ENCODE data around the gene SH2D6.
"Not testable (repeated sequence)": the region's sequence is repeated elsewhere in the genome, so short reads cannot be mapped to it uniquely, and the experiment has no call there.

The SH2D6 gene

GRCh38 chr2:85418132-85419008 lies at the start of gene SH2D6:
Gene SH2D6 (plus strand): TSS chr2:85418714. CDS start chr2:85429466, 10,752 bp downstream.
- no peak for FAIRE-seq

GRCh38 chr2:85368921-85369320 lies 49.6 kb upstream of the SH2D6 start:
- no peak for FAIRE-seq

DNA sequence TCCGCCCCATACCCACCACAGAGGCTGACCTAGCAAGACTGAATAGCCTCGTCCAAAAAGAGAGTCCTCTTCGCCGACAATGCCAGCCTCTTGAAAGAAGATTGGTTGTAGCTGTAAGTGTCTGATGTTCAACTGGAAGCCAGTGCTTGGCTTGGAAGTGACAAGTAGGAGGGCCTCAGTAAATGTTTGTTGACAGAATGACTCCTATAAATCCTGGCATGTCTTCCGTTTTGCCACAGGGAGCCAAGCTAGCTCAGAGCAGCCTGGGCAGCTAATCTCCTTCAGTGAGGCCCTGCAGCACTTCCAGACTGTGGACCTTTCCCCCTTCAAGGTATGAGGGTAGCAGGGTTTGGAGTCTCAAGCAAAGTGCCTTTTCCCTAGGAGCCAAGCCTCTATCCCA lies 49.0 kb upstream of the SH2D6 start:
- no peak for FAIRE-seq

DNA sequence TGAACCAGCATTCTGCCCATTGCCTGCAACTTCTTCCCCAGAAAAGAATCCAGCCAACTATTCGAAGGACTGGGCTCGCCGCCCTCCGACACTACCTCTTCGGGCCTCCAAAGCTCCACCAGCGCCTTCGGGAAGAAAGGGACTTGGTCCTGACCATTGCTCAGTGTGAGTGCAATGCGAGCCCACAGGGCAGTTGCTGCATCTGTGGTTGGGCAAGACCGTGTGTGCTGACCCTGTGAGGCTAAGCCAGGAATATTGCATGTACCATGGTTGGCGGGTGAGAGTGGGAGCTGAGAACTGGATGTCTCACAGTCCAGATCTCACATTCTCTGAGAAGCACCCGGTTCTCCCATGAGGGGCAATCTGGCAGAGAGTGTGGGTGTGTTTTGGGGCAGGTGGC lies 47.5 kb upstream of the SH2D6 start:
- FAIRE-seq, result no peak

- FAIRE-seq, result no peak
Measured at GRCh38 chr2:85376291-85377065, 42.0 kb upstream of the SH2D6 start.

DNA sequence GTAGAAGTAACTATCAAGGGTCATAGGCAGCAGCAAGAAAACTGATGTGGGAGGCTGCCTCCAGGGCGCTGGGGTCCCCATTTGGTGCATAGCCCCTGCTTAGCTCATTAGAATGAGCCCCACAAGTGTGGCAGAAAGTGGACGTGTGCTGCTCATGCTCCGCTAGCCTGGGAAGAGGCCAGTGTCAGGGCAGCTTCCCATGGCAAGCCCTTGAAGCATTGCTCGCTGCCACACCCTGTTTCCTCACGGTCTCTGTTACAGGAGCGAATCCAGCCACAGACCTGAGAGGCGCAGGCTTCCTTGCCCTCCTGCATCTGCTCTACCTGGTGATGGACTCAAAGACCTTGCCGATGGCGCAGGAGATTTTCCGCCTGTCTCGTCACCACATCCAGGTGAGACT lies 41.4 kb upstream of the SH2D6 start:
- FAIRE-seq, result no peak

GRCh38 chr2:85378257-85378656 lies 40.3 kb upstream of the SH2D6 start:
- FAIRE-seq, result no peak

DNA sequence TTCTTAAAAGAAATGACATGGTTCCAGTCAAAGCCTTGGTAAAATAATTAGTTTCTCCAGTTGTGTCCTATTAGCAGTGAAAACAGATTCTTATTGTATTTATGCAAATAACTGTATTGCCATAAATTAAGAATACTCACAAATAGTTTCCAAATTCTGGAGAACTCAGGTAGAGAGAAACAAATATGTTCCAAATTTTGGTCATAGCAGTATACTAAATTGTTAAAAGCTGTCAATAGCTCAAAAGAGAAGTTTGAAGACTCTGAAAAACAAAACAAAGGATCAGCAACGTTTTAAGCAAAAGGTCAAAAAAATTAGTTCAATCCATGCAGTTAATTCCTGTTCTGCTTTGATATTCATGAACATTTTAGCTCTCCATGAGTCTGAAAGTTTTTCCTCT lies 38.5 kb upstream of the SH2D6 start:
- FAIRE-seq, result no peak

GRCh38 chr2:85383151-85383550 lies 35.4 kb upstream of the SH2D6 start:
- FAIRE-seq, result not testable (repeated sequence)

DNA sequence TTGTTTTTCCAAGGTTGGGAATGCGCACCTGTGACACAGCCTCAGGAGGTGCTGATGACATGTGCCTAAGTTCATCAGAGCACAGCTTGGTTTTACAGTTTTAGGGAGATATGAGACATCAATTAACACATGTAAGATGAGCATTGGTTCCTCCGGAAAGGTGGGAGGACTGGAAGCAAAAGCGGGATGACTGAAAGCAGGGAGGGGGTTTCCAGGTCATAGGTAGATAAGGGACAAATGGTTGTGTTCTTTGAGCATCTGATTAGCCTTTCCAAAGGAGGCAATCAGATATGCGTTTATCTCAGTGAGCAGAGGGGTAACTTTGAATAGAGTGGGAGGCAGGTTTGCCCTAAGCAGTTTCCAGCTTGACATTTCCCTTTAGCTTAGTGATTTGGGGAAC lies 34.7 kb upstream of the SH2D6 start:
- FAIRE-seq, result no peak

DNA sequence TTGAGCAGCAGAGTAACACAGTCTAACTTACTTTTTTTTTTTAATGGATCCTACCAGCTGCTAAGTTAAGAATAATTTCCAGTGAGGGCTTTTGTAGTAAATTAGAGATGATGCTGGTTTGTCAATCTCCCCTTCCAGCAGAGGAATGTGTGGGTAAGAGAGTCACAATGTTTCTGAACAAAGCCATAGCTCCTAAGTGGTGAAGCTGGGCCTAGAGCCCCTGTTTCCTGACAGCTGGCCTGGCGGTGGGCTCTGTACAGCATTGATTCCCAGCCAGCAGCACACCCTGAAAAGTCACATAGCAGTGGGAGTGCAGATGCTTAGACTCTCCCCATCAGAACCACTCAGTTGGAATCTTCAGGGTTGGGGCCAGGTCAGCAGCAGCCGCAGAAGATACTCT lies 32.8 kb upstream of the SH2D6 start:
- FAIRE-seq, result no peak

GRCh38 chr2:85387754-85388153 lies 30.8 kb upstream of the SH2D6 start:
- no peak for FAIRE-seq

- no peak for FAIRE-seq
Measured at GRCh38 chr2:85388878-85389538, 29.5 kb upstream of the SH2D6 start.

DNA sequence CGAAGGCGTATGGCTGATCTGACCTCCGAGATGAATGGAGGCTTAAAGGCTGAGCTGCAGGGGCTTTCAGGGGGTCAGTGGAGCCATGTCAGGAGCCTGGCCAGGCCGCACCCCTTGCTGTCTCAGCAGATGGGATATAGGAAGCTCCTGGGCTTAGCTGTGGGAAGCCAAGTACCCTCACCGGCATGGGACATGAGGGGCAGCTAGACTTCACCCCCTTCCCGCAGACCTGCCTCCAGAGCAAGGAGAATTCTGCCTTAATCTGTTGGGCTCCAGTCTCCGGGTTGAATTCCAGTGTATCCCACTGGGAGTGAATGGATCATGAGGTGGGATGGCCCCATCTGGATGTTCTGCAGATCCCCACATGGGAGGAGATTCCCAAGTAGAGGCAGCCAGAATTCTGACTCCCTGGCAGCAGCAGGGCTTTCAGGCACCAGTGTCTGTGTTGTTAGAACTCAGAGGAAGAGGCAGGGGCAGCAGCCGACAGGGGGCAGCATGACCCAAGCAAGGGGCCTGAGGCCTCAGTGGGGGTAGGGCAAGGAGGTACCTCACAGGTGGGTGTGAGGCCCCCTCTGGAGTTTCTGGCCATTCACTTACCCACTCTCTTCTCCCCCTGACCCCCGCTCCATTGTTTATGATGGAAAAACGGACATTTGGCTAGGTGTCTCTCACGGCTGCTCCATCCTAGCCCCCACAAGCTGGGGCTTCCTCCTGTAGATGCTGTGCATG lies 27.4 kb upstream of the SH2D6 start:
- no peak for FAIRE-seq

DNA sequence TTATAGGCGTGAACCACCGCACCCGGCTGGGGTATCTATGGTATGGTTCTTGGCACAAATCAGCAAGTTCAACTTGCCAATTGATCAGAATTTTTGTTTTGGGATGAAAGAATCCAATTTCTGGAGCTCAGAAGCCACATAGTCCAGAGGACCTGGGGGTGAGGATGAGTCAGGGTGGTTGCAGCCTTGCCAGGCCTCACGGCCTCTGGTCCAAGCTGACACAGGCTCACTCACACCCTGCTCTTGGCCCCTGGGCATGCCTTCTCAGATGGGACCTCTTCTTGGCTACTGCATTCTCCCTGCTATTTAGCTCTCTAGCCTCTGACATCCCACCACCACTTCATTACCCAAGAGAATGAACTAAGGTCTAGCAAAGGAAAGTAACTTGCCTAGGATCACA lies 24.7 kb upstream of the SH2D6 start:
- no peak for FAIRE-seq

DNA sequence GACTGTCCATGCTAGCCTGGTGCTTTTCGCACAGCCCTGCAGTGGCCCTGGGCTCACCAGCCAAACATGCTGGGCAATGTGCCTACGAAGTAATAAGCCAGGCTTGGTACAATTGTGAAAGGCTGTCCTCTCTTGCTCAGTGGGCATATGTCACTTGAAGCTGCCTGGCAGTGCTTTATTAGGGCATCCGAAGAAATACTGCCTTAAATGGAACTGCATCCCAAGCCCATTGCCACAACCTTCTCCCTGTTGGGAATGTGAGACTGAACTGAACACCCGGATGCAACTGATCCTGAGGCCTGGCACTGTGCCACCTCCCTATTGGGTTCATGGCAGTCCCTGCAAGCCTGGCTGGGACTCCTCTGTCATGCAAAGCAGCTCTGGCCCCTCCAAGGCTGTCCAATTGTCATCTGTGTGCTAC lies 24.2 kb upstream of the SH2D6 start:
- no peak for FAIRE-seq

DNA sequence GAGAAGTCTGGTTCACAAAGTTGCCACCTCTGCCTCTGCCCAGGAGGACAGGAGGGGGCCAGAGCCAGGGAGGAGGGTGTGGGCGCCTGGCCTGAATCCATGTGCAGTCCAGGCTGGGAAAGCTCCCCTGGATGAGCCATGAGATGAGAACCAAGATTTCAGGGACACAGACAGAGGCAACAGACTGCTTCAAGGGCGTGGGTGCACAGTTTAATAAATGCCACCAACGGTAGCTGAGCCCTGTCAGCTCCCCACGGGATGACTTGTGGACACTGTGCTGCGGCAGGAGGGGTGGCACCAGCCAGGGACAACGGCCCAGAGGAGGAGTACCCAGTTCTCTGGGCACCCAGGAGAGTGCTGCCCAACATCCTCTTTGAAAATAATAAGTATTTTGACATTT lies 23.5 kb upstream of the SH2D6 start:
- FAIRE-seq, result no peak

DNA sequence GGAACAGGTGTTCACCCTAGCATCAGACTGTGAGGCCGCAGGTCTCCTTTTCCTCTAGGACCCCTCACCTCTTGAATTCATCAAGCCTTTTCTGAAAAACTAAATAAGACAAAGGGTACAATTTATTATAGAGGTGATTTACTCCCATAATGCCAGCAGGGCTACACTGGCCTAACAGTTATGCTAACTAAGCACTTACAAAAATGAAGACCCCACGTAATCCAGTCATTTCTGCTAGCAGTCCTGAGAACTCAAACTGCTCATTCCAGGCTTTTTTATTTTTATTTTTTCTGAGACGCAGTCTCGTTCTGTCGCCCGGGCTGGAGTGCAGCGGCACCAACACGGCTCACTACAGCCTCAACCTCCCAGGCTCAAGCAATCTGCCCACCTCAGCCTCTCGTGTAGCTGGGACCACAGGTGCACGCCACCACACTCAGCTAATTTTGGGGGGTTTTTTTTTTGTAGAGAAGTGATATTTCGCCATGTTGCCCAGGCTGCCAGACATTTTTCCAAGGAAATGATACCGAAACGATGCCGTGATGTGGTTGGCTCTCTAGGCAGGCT lies 22.5 kb upstream of the SH2D6 start:
- FAIRE-seq, result no peak

- FAIRE-seq, result no peak
Measured at GRCh38 chr2:85396531-85397470, 21.7 kb upstream of the SH2D6 start.

DNA sequence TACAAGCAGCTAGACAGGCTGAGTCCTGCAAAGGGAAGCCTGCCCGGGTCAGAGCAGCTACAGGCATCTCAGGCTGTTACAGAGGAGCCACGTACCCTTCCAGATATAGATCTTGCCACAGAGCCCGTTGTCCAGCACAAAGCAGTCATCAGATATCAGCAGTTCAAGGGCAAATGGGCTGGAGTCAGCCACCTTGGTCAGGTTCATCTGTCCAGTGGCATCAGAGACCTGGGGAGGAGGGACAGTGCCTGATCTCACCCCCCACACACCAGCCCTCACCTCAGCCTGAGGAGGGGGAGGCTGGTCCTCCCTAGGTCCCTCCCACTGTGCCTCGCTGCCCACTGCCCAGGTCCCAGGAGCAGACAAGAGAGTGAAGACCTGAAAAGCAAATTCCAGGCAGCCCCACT lies 20.6 kb upstream of the SH2D6 start:
- FAIRE-seq, result no peak

Data from colon (tissue), 2 donors.